Mammary microvascular endothelial cell (primary cell): ENCODE results near the gene ATXN2L. TPM values are rescaled to one million over a fixed set of nuclear protein-coding genes. Genes with fewer than 3 reads are reported as not detected.

Experiments
- total RNA-seq: library from RNA; depleted of rRNA; stranded (reverse); fragments of >200 nt; gene quantifications from 2 replicates; pipeline ENCODE4 v1.2.3, GENCODE V29; 2015

The ATXN2L gene
- 81.7 and 88.1 TPM in 2 replicates for total RNA-seq

GRCh38 chr16:28822520-28823290 is at the start of gene ATXN2L:
Gene ATXN2L (plus strand): TSS chr16:28822999. CDS start chr16:28823260, 261 bp downstream.

GRCh38 chr16:28846080-28846932 is 23.5 kb downstream of the ATXN2L start, which contains the start of gene TUFM:
Gene TUFM (minus strand): TSS chr16:28846348. CDS start chr16:28846269, 79 bp downstream.

GRCh38 chr16:28878083-28878926 is 55.5 kb downstream of the ATXN2L start, which contains the start of gene ATP2A1:
Gene ATP2A1 (plus strand): TSS chr16:28878488. CDS start chr16:28878672, 184 bp downstream.

Other genes with a start within 250 kb of the ATXN2L start
- not detected in 2 replicates for gene SULT1A2, start 225.9 kb upstream of the ATXN2L start, total RNA-seq
- gene SULT1A1, start 213.0 kb upstream of the ATXN2L start, total RNA-seq = 4.7 and 6.5 TPM in 2 replicates
- not detected in 2 replicates for gene NPIPB8, start 184.9 kb upstream of the ATXN2L start, total RNA-seq
- 153 and 209 TPM in 2 replicates for gene EIF3C, start 111.5 kb upstream of the ATXN2L start, total RNA-seq
- not detected in 2 replicates for gene NPIPB9, start 71.2 kb upstream of the ATXN2L start, total RNA-seq
- gene TUFM, start 23.3 kb downstream of the ATXN2L start, total RNA-seq = 216 and 232 TPM in 2 replicates
- gene SH2B1, start 40.8 kb downstream of the ATXN2L start, total RNA-seq = 17.5 and 20.6 TPM in 2 replicates
- not detected in 2 replicates for gene ATP2A1, start 55.5 kb downstream of the ATXN2L start, total RNA-seq
- 49.6 and 54.6 TPM in 2 replicates for gene RABEP2, start 102.2 kb downstream of the ATXN2L start, total RNA-seq
- not detected in 2 replicates for gene CD19, start 109.0 kb downstream of the ATXN2L start, total RNA-seq
- 18.8 and 23.6 TPM in 2 replicates for gene NFATC2IP, start 127.9 kb downstream of the ATXN2L start, total RNA-seq
- 54.0 and 55.2 TPM in 2 replicates for gene SPNS1, start 151.8 kb downstream of the ATXN2L start, total RNA-seq
- gene LAT, start 162.1 kb downstream of the ATXN2L start, total RNA-seq = 2.4 and 2.7 TPM in 2 replicates